SK-N-SH (cell line): ENCODE results near the gene TARS3.

Source experiments
- CTCF ChIP-seq: fragments of 200-600 bp; sonication (generic); IDR thresholded peaks from 2 replicates; pipeline ENCODE4 v1.6.1; 2017; ENCODE audit warnings: antibody characterized with exemption, mild to moderate bottlenecking, moderate library complexity
- ELF1 ChIP-seq: IDR thresholded peaks from 2 replicates; pipeline ENCODE4 v1.4.0; 2012
- EP300 ChIP-seq, 2 experiments: IDR thresholded peaks; 2 replicates each; pipeline versions ENCODE4 v1.4.0 to v1.6.1; 2012; ENCODE audit warnings: borderline replicate concordance in 1 of 2, low read depth in 1 of 2, low read length in 1 of 2
- EZH2phosphoT487 ChIP-seq: fragments of 200-600 bp; sonication (generic); IDR thresholded peaks from 2 replicates; pipeline ENCODE4 v1.6.1; 2017; ENCODE audit warnings: low read depth, mixed run types, mild to moderate bottlenecking, antibody characterized with exemption, moderate library complexity, borderline replicate concordance
- FOXJ3 ChIP-seq: sonication (generic); formaldehyde crosslinking; IDR thresholded peaks from 2 replicates; pipeline ENCODE4 v1.5.1; 2020; ENCODE audit warnings: mild to moderate bottlenecking, missing genetic modification reagents
- GABPA ChIP-seq: IDR thresholded peaks from 2 replicates; pipeline ENCODE4 v1.4.0; 2012; ENCODE audit warnings: low read depth, mild to moderate bottlenecking
- MAX ChIP-seq: IDR thresholded peaks from 2 replicates; pipeline ENCODE4 v1.4.0; 2012; ENCODE audit warnings: low read depth
- MXI1 ChIP-seq: IDR thresholded peaks from 2 replicates; pipeline ENCODE4 v1.6.1; 2012; ENCODE audit warnings: mild to moderate bottlenecking, low read depth, low read length, improper control_type of control experiment
- NFIC ChIP-seq: IDR thresholded peaks from 2 replicates; pipeline ENCODE4 v1.4.0; 2012; ENCODE audit warnings: borderline replicate concordance
- POLR2AphosphoS5 ChIP-seq: IDR thresholded peaks from 2 replicates; pipeline ENCODE4 v1.6.1; 2012; ENCODE audit warnings: low read depth, low read length
- RCOR1 ChIP-seq: fragments of 150-350 bp; IDR thresholded peaks from 2 replicates; pipeline ENCODE4 v1.6.1; 2017; ENCODE audit warnings: antibody characterized with exemption, low read length
- SIN3A ChIP-seq: IDR thresholded peaks from 2 replicates; pipeline ENCODE4 v1.6.1; 2012; ENCODE audit warnings: low read depth, mild to moderate bottlenecking, low read length, moderate library complexity, borderline replicate concordance
- SMC3 ChIP-seq: IDR thresholded peaks from 2 replicates; pipeline ENCODE4 v1.6.1; 2012; ENCODE audit warnings: low read depth, low read length, improper control_type of control experiment
- TCF12 ChIP-seq: IDR thresholded peaks from 2 replicates; pipeline ENCODE4 v1.4.0; 2012

- TF ChIP-seq RCOR1 (no peak), CTCF (no peak), EZH2phosphoT487 (no peak), MXI1 (no peak), POLR2AphosphoS5 (no peak; the same call in 1 of the 2 replicates), MAX (0 out of 2 replicates have a peak, but pooled peaks have one; percentile 35), EP300 (IDR thresholded peaks at IDR 0.05; ENCODE audit: borderline replicate concordance in 1 of 2, low read depth in 1 of 2, low read length in 1 of 2) (peak in 1 of 2 experiments; percentile 19; a peak in 1 of 4 replicates), SMC3 (no peak), TCF12 (peak; percentile 48), ELF1 (no peak), NFIC (no peak), GABPA (no peak), SIN3A (no peak), FOXJ3 (no peak)
These were observed 49.3 kb downstream of the TARS3 start for GRCh38 chr15:101675015-101675414.
